Retinal pigment epithelial cell (primary cell): ENCODE results near the gene MEOX1.

ENCODE experiments used
- DNase-seq: peaks from one replicate; pipeline ENCODE4 v3.0.0-alpha.2; 2010; ENCODE audit warnings: low read depth
- H3K4me3 ChIP-seq: 2 replicates; pipeline ENCODE4 v1.5.1; 2011; ENCODE audit warnings: mild to moderate bottlenecking, low read length, control low read depth, moderate library complexity
- TF ChIP-seq, protein P1 (sequence below): conservative IDR thresholded peaks from 2 replicates; pipeline ENCODE4 v1.5.1; 2011; ENCODE audit warnings: low read depth, low read length, control low read depth, inconsistent platforms

MEOX1 gene

DNA sequence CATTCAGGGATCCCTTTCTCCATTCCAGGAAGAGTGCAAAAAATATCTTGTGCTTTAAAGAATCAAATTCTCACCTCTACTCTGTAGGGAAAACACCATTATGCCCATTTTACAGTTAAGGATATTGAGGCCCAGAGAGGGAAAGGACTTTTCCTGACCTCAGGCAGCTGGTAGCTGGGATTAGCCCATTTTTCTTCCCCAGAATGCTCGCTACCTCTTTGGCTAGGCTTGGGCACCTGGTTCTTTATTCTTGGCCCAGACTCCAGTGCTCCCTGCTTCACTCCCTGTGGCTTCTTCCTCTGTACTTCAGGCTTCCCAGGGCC is 45.7 kb downstream of the MEOX1 start:
- TF ChIP-seq, protein P1, sequence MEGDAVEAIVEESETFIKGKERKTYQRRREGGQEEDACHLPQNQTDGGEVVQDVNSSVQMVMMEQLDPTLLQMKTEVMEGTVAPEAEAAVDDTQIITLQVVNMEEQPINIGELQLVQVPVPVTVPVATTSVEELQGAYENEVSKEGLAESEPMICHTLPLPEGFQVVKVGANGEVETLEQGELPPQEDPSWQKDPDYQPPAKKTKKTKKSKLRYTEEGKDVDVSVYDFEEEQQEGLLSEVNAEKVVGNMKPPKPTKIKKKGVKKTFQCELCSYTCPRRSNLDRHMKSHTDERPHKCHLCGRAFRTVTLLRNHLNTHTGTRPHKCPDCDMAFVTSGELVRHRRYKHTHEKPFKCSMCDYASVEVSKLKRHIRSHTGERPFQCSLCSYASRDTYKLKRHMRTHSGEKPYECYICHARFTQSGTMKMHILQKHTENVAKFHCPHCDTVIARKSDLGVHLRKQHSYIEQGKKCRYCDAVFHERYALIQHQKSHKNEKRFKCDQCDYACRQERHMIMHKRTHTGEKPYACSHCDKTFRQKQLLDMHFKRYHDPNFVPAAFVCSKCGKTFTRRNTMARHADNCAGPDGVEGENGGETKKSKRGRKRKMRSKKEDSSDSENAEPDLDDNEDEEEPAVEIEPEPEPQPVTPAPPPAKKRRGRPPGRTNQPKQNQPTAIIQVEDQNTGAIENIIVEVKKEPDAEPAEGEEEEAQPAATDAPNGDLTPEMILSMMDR, result no peak
- DNase-seq, result no peak
- no peak overlapping the region for H3K4me3 ChIP-seq

DNA sequence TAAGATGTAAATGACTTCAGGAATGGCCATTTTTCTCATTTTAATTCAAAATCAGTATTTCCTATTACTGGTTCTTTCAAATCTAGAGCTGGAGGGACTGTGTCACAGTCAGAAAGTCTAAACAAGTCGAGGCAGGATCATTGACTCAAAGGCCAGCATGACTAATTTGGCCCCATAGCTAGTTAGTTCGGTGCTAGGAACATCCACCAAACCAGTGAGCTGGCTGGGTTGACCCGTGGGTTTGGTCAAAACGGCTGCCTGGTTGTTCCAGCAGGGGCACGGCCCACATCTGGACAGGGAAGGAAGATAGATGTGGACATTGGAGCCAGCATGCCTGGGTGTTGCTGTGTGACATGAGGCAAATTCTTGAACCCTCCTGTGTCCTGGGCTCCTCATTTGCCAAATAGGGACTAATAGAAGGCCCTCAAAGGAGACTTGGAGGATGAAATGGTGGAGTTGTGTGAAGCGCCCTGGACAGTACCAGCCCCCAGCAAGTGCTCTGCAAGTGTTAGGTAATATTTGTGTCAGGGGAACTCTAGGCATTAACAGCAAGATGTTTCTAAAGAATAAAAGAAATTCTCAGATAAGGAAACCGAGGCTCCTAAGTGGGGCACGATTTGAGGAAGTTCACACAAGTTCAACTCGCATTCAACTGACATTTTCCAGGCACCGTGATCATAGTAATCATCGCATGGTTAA is 46.2 kb downstream of the MEOX1 start:
- TF ChIP-seq, protein P1, result no peak
- no peak for DNase-seq
- no peak overlapping the region for H3K4me3 ChIP-seq

DNA sequence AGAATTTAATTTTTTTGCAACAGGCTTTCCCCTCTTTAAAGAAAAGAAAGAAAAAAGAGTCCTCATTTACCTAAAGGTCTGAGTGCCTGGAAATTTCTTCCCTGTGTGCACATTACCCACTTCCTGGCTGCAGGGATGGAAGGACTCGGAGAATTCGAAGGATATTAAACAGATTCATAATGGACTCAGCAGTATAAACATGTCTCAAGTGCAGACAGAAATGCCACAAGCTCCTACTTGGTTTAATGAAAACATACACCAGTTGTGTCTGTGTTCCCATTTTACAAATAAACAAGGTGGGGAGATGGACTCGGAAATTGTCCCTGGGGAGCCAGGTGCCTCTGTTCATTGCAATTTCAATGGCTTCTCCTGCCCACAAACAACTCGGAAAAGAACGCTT is 47.2 kb downstream of the MEOX1 start:
- TF ChIP-seq, protein P1, result no peak
- H3K4me3 ChIP-seq, result no peak overlapping the region
- DNase-seq, result no peak

DNA sequence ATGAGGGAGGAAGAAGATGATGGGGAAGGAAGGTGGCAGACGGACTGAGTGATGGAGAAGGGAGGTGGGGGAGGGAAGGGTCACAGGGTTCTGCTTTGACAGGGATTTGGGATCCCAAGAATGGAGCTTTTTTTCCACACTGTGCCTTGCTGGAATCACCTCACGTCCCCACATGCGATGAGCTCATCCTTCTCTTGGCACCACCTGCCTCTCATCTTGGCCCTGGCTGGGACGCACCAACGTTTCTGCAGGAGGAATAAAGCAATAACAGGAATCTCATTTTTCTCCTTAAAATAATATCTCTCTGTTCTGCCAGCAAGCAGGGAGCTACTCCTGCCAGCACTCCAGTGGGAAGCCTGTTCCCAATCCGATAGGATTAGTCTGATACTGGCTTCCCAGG is 47.8 kb downstream of the MEOX1 start:
- TF ChIP-seq, protein P1, result no peak
- DNase-seq, result no peak
- H3K4me3 ChIP-seq, result no peak overlapping the region

DNA sequence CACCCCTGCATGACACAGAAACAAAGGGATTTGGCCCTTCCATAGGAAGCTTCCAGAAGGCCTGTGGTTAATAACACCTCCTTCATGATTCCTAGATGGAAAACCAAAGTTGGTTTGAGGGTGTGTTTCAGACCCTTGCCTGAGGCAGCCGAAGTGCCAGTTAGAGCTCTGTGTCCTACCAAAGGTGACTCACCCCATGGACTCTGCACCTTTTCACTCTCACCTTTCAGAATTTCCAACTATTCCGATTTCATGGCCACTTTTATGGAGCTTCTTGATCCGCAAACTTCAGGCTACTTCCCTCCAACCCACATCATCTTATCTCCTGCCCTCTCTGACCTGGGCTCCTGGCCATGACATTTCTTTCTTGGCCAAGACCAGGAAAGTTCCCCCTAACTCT is 49.2 kb downstream of the MEOX1 start:
- no peak overlapping the region for H3K4me3 ChIP-seq
- TF ChIP-seq, protein P1, result no peak

DNA sequence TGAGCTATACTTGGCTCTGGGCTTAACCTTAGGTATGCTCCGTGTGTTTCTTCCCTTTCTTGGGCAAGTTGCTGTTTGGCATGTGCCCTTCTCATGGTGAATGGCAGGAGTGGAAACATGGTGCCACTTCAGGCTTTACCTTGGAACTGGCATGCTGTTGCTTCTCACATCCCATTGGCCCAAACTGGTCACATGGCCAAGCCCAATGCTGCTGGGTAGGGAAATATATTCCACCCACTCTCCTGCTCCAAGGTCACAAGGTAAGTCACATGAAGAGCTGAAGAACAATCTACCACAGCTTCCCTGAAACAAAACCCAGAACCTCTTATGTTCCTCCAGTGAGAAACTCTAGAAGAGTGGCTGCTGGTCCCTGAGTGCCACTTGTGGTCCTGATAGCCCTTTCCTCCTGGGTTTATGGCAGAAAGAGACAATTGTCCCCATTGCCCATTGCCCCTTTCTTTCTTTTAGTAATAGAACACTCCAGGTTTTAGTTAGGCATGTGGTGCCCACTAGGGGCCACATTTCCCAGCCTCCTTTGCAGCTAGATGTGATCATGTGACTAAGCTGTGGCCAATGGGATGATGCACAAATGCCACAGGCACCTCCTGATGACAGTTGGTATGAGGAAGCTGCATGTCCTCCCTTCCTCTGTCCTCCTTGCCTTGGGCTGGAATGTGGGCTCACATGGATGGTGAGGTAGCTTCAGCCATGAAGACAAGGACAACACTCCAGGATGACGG is 50.3 kb downstream of the MEOX1 start:
- TF ChIP-seq, protein P1, result no peak
- H3K4me3 ChIP-seq, result no peak overlapping the region
- DNase-seq, result no peak

More for the DNA sequence above, 49.2 kb downstream of the MEOX1 start:
- no peak for DNase-seq

DNA sequence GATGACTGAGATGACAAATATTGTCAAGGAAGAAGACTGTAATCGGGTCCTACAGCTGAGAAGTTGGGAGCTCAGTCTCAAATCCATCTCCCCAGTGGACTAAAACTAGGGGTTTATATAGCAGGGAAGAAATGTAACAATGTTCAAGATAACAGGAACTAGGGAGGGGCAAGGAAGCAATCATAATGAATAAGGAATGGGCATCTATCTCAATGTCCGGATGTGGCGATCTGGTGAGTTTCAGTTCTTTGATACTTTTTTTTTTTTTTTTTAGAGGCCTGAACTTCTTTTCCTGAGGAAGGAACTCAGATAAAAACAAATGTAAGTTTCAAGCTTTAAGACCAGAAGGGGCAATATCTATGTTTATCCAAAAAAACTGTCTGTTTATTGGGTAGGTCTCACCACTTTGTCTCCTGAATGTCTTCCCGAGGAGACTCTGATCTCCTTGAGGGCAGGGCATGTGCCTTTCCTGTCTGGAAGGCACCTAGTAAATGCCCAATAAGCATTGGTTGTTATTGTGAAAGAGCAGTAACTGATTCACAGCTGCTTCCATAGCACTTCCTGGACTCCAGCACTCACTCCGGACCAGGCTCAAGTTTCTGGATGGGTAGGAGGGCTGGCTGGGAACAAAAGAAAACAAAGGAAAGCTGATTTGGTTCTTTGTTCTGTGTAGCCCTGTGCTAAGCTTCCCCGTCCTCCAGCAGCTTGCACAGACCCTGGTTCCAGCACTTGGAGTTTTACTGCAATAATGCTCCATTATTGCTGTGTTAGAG is 51.9 kb downstream of the MEOX1 start:
- H3K4me3 ChIP-seq, result no peak overlapping the region
- TF ChIP-seq, protein P1, result no peak
- no peak for DNase-seq
